ENCODE results near the gene MAGEA11. TPM values are rescaled to one million over a fixed set of nuclear protein-coding genes. Genes with fewer than 3 reads are reported as not detected.
"Not testable (repeated sequence)": the region's sequence is repeated elsewhere in the genome, so short reads cannot be mapped to it uniquely, and the experiment has no call there.

MAGEA11 gene
- polyA plus RNA-seq, 12 donors, result not detected

- DNase-seq, result no peak
Measured at GRCh38 chrX:149717803-149718202, 5.9 kb downstream of the MAGEA11 start.

DNA sequence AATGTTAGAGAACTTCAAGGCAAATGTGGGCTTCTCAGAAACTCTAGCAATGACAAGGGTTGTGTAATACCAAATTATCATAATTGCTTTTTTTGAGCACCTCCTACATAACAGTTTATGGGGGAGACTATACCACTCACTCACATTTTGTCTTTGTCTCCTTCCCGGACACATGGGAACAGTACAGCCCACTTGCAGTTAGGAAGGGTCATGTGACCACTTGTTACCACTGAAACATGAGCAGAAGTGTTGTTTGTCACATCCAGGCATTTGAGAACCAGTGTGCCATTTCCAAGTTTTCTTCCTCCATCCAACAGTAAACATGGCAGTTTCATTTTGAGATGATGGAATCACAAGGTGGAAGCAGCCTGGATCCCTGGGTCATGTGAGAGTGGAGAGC lies 6.9 kb downstream of the MAGEA11 start:
- no peak for DNase-seq

DNA sequence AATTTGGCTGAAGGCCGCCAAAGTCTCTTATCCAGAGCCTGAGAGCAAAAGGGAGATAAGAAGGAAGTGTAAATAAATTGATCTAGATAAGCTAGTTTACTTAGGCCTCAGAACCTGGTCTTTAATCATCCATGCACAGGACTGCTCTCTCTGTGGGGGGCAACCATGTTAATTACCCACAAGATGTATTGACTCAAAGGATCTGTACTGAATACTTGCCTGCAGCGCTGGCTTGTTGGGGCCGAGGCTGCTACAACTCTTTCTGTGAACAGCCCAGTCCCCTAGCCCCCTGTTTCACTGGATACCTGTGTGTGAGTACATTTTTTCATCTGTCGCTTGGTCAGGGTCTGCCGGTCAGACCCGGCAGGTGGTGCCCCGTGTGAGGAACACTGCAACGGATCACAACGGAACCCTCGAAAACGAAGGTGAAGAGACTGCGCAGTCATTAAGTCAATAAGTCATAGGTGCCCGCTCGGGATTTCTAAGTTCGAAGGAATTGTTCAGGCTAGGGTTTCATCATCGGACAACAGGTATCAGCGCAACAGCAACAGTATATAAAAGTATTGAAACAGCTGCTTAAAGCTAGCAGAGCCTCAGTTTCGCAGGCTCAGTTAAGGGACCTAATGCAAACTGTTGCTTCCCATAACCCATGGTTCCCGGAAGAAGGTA lies 8.3 kb downstream of the MAGEA11 start:
- no peak for DNase-seq

- DNase-seq, result not testable (repeated sequence)
Measured at GRCh38 chrX:149721241-149721640, 9.4 kb downstream of the MAGEA11 start.

DNA sequence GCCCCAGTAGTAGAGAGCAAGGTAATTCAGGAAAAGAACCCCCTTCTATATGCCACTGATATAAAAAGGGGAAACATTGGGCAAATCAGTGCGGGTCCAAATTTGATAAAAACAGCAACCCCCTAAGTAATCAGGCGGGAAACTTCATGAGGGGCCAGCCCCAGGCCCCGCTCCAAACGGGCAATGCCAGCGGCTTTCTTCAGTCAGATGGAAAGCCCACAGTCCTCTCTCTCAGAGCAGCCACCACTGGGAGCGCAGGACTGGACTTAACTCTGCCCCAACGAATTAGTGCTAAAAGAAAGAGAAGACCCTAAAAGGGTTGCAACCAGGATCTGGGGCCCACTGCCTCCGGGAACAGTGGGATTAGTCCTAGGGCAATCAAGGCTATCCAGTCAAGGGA lies 9.9 kb downstream of the MAGEA11 start:
- no peak for DNase-seq

DNA sequence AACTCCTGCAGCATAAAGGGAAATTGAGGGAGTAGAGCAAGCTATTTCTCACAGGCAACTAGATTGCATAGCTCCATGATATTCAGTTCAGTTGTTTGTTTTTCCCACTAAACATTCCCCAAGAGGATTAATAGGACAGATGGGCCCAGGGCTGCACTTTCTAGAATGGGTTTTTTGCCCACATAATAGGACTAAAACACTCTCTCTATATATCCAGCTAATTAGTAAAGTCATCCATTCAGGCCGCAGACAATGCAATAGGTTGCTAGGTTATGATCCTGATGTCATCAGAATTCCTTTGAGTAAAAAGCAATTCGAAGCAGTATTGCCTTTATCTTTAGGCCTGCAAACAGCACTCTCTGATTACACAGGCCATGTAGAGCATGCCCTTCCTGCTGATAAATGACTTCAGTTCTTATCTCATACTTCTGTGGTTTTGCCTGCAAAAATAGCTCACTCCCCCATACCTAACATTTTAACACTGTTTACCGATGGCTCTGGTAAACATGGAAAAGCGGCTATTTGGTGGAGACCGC lies 11.8 kb downstream of the MAGEA11 start:
- DNase-seq, result not testable (repeated sequence)

GRCh38 chrX:149727308-149727707 lies 15.4 kb downstream of the MAGEA11 start:
- not testable (repeated sequence) for DNase-seq

DNA sequence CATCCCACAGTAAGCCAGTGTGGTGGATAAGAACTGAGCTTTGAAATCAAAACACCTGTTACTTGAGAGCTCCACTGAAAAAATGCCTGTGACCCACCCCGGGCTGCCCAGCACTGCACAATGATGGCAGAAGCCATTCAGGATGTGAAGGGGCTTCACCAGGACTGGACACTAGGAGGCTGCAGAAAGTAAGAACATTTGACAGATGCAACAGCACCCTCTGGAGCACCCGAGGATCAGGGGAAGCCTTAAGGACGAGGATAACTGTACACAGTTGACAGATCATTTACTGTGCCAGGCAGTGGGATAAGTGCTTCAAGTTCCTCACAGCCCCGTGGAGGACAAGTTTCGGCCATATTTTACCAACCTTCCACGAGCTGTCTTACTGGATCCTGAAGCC lies 30.4 kb downstream of the MAGEA11 start:
- DNase-seq, result not testable (repeated sequence)

DNA sequence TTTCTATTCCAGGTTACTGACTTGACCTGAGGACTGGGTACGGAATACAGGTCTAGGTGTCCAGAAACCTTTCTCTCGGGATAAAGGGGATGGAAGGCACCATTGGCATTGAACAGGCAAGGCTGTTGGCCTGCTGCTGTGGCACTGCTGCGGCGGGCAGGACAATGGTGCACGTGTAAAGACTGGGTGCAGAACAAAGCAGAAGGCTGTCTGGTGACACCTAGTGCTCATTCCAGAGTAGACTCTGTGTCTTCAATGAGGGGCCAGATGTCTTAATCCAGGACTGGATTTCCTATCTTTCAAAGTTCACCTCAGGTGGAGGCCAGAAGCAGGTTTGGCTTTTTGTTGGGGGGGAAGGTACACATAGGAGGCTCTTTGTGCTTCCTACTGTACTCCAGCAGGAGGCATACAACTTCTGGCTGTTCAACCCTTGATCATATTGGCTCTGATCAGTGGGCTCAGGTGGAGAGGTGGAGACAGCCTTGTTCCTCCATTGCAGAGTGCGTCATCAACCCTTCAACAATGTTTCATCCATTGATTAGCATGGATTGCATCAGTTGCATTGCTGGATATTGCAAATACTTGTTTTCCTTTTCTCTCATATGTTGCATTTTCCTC lies 34.6 kb downstream of the MAGEA11 start:
- not testable (repeated sequence) for DNase-seq

GRCh38 chrX:149757206-149758067 lies 45.6 kb downstream of the MAGEA11 start:
- no peak for DNase-seq

GRCh38 chrX:149758068-149758714 lies 46.3 kb downstream of the MAGEA11 start:
- no peak for DNase-seq

DNA sequence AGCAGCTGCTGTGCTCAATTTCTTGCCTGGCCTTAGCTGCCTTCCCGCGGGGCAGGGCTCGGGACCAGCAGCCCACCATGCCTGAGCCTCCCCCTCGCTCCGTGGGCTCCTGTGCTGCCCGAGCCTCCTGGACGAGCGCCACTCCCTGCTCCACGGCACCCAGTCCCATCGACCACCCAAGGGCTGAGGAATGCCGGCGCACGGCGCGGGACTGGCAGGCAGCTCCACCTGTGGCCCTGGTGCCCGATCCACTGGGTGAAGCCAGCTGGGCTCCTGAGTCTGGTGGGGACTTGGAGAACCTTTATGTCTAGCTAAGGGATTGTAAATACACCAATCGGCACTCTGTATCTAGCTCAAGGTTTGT lies 46.8 kb downstream of the MAGEA11 start:
- not testable (repeated sequence) for DNase-seq

DNA sequence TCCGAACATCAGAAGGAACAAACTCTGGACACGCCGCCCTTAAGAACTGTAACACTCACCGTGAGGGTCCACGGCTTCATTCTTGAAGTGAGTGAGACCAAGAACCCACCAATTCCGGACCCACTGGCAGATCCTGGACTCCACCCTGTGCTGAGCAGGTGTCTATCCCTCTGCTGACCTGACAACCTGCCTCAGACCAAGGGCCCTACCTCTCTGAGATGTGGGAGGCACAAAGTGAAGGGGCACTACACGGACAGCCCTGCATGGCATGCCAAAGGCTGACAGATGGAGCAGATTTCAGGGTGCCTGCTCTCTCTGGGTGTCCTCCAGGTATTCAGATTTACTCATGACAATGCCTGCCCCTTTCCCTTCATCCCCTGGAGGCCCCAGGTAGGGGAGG lies 48.0 kb downstream of the MAGEA11 start:
- no peak for DNase-seq

GRCh38 chrX:149760965-149761364 lies 49.1 kb downstream of the MAGEA11 start:
- DNase-seq, result no peak

- DNase-seq, result not testable (repeated sequence)
Measured at GRCh38 chrX:149761858-149762674, 50.2 kb downstream of the MAGEA11 start.

DNA sequence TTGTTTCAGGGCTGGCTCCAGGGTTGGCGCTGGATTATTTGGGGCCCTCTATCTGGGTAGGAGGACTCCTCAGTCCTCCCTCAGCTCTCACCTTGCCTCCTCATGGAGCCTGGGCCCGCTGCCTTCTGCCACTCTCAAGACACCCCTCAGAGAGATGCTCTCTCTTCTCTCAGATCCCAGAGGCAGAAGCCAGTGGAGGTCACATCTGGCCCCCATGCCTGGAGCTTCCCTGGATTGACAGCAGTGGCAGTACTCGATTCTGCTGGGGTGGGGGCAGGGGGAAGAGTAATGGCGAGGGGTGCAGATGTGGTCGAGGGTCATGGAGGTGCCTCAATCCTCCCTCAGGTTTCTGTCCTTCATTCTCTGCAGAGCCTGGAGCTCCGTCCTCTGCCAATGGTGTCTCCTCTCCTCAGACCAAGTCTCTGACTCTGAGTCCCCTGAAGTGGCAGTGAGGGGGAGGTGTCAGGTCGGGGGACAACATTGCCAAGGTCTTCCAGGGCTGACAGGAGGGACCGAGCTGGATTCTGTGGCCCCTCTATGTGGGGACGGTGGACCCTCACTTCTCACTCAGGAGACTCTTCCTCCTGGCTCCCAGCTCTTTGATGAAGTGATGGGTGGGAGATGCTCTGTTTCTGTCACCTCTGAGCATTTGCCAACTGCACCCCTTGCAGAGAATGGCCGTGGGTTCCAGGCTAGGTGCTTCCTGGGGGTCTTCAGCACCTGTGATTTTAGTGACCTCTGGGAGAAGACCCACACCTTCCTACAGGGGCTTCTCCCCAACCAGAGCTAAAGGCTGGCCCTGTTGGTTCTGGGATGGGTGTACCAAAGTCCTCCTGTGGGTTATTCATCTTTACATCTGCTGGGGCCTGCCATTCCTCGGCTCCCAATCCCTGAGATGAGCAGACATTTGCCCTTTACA lies 51.1 kb downstream of the MAGEA11 start:
- DNase-seq, result no peak

Measured in muscle of arm (tissue), 12 donors.